ENCODE results near the gene TMEM184B.

- TF ChIP-seq, protein P1, sequence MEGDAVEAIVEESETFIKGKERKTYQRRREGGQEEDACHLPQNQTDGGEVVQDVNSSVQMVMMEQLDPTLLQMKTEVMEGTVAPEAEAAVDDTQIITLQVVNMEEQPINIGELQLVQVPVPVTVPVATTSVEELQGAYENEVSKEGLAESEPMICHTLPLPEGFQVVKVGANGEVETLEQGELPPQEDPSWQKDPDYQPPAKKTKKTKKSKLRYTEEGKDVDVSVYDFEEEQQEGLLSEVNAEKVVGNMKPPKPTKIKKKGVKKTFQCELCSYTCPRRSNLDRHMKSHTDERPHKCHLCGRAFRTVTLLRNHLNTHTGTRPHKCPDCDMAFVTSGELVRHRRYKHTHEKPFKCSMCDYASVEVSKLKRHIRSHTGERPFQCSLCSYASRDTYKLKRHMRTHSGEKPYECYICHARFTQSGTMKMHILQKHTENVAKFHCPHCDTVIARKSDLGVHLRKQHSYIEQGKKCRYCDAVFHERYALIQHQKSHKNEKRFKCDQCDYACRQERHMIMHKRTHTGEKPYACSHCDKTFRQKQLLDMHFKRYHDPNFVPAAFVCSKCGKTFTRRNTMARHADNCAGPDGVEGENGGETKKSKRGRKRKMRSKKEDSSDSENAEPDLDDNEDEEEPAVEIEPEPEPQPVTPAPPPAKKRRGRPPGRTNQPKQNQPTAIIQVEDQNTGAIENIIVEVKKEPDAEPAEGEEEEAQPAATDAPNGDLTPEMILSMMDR (conservative IDR thresholded peaks at IDR 0.05), result no peak
- TF ChIP-seq ZFX (IDR thresholded peaks at IDR 0.05), result no peak
These were observed 28.7 kb downstream of the TMEM184B start for GRCh38 chr22:38244106-38244505.
